Liver (tissue), 9 donors: Measurements from ENCODE around the gene NUBP1. TPM values are rescaled to one million over a fixed set of nuclear protein-coding genes. Genes with fewer than 3 reads are reported as not detected.
A peak's percentile ranks its signal among the peaks of the same experiment; 100 is the strongest.

ENCODE experiments used
- DNase-seq: peaks from one replicate; pipeline ENCODE4 v3.0.0-alpha.2; 2017; ENCODE audit warnings: low spot score
- H3K27ac ChIP-seq, 2 donors: one replicate each; pipeline ENCODE4 v1.7.0; 2013; ENCODE audit warnings: inconsistent platforms in 2 of 2, low read length in 2 of 2, control low read depth in 1 of 2, low read depth in 1 of 2, mild to moderate bottlenecking in 1 of 2
- H3K27me3 ChIP-seq, 4 donors: one replicate each; pipeline versions ENCODE4 v1.6.1 to v1.7.0; 2013; ENCODE audit warnings: low read length in 3 of 4, inconsistent platforms in 1 of 4, mild to moderate bottlenecking in 1 of 4, moderate library complexity in 1 of 4; ENCODE audit not compliant: control insufficient read depth in 4 of 4, insufficient read depth in 4 of 4
- H3K36me3 ChIP-seq, 4 donors: one replicate each; pipeline versions ENCODE4 v1.6.1 to v1.7.0; 2013; ENCODE audit warnings: low read length in 3 of 4, mild to moderate bottlenecking in 3 of 4, low read depth in 1 of 4, moderate library complexity in 1 of 4; ENCODE audit not compliant: control insufficient read depth in 4 of 4, insufficient read depth in 3 of 4
- H3K4me1 ChIP-seq, 4 donors: one replicate each; pipeline versions ENCODE4 v1.6.1 to v1.7.0; 2013; ENCODE audit warnings: low read length in 3 of 4, mild to moderate bottlenecking in 3 of 4, moderate library complexity in 1 of 4; ENCODE audit not compliant: control insufficient read depth in 4 of 4, insufficient read depth in 4 of 4
- H3K4me3 ChIP-seq, 3 donors: one replicate each; pipeline versions ENCODE4 v1.6.1 to v1.7.0; 2013; ENCODE audit warnings: low read length in 3 of 3, control low read depth in 1 of 3, low read depth in 1 of 3, mild to moderate bottlenecking in 1 of 3
- H3K9ac ChIP-seq, 2 donors: one replicate each; pipeline ENCODE4 v1.7.0; 2013; ENCODE audit warnings: low read length in 2 of 2, mild to moderate bottlenecking in 2 of 2, moderate library complexity in 2 of 2, control low read depth in 1 of 2, low read depth in 1 of 2
- H3K9me3 ChIP-seq, 4 donors: one replicate each; pipeline versions ENCODE4 v1.6.1 to v1.7.0; 2013; ENCODE audit warnings: low read length in 3 of 4; ENCODE audit not compliant: control insufficient read depth in 4 of 4
- ATF3 ChIP-seq: IDR thresholded peaks from 2 replicates; pipeline ENCODE4 v1.6.1; 2016; ENCODE audit warnings: antibody characterized with exemption
- CTCF ChIP-seq: fragments of 150-350 bp; IDR thresholded peaks from 2 replicates; pipeline ENCODE4 v1.5.1; 2017; ENCODE audit warnings: improper control_type of control experiment, low read depth, low read length; ENCODE audit not compliant: missing input control
- EGR1 ChIP-seq, 2 donors: IDR thresholded peaks; 2 replicates each; pipeline ENCODE4 v1.6.1; 2016 to 2018; ENCODE audit warnings: antibody characterized with exemption in 2 of 2, low read depth in 2 of 2
- FOXA1 ChIP-seq: IDR thresholded peaks from 2 replicates; pipeline ENCODE4 v1.6.1; 2016; ENCODE audit warnings: antibody characterized with exemption
- FOXA2 ChIP-seq: IDR thresholded peaks from 2 replicates; pipeline ENCODE4 v1.6.1; 2016; ENCODE audit warnings: antibody characterized with exemption
- GABPA ChIP-seq, 2 donors: IDR thresholded peaks in 1 of 2; conservative IDR thresholded peaks in 1 of 2; 2 replicates each; pipeline ENCODE4 v1.6.1; 2016; ENCODE audit warnings: antibody characterized with exemption in 2 of 2, mild to moderate bottlenecking in 1 of 2, moderate library complexity in 1 of 2
- HNF4A ChIP-seq, 2 donors: conservative IDR thresholded peaks; 2 replicates each; pipeline ENCODE4 v1.6.1; 2016; ENCODE audit warnings: antibody characterized with exemption in 2 of 2, mild to moderate bottlenecking in 2 of 2
- HNF4G ChIP-seq: IDR thresholded peaks from 2 replicates; pipeline ENCODE4 v1.6.1; 2016; ENCODE audit warnings: antibody characterized with exemption
- JUND ChIP-seq, 2 donors: IDR thresholded peaks; 2 replicates each; pipeline ENCODE4 v1.6.1; 2016; ENCODE audit warnings: antibody characterized with exemption in 2 of 2
- MAX ChIP-seq: IDR thresholded peaks from 2 replicates; pipeline ENCODE4 v1.6.1; 2016; ENCODE audit warnings: antibody characterized with exemption
- NR2F2 ChIP-seq: IDR thresholded peaks from 2 replicates; pipeline ENCODE4 v1.6.1; 2016; ENCODE audit warnings: antibody characterized with exemption
- RAD21 ChIP-seq, 2 donors: IDR thresholded peaks; 2 replicates each; pipeline ENCODE4 v1.6.1; 2016; ENCODE audit warnings: antibody characterized with exemption in 2 of 2, mild to moderate bottlenecking in 2 of 2
- REST ChIP-seq: IDR thresholded peaks from 2 replicates; pipeline ENCODE4 v1.6.1; 2016; ENCODE audit warnings: antibody characterized with exemption, mild to moderate bottlenecking
- RXRA ChIP-seq, 2 donors: IDR thresholded peaks; 2 replicates each; pipeline ENCODE4 v1.6.1; 2017 to 2018; ENCODE audit warnings: antibody characterized with exemption in 2 of 2, mild to moderate bottlenecking in 1 of 2
- SP1 ChIP-seq: IDR thresholded peaks from 2 replicates; pipeline ENCODE4 v1.6.1; 2018; ENCODE audit warnings: antibody characterized with exemption, mild to moderate bottlenecking
- TAF1 ChIP-seq: conservative IDR thresholded peaks from 2 replicates; pipeline ENCODE4 v1.6.1; 2016; ENCODE audit warnings: antibody characterized with exemption, mild to moderate bottlenecking
- YY1 ChIP-seq: IDR thresholded peaks from 2 replicates; pipeline ENCODE4 v1.6.1; 2016; ENCODE audit warnings: antibody characterized with exemption, mild to moderate bottlenecking
- ZBTB33 ChIP-seq: IDR thresholded peaks from 2 replicates; pipeline ENCODE4 v1.6.1; 2016; ENCODE audit warnings: antibody characterized with exemption
- WGBS: extraction: QIAGEN DNeasy Blood & Tissue Kit; methylation state at CpG from one replicate; pipeline ENCODE4 v1.1.7; 2013; 5-methylcytosine and 5-hydroxymethylcytosine counted together
- polyA plus RNA-seq, 2 donors: library from polyadenylated mRNA; stranded (reverse) in 1 of 2; unstranded in 1 of 2; fragments of 200-250 nt in 1 of 2; fragments of >200 nt in 1 of 2; fragmentation: Nextera tagmentation in 1 of 2; extraction: Ambion mirVana in 1 of 2; gene quantifications; one replicate each; pipeline versions ENCODE4 v1.2.1 to v1.2.3, GENCODE V29; 2013 to 2015
- total RNA-seq, 2 donors: library from RNA; depleted of rRNA; stranded (reverse); fragments of >200 nt; gene quantifications; one replicate each; pipeline ENCODE4 v1.2.3, GENCODE V29; 2014
- donor health status: healthy.
- donor health status: healthy.
- donor health status: healthy.
- donor health status: healthy.
- donor health status: healthy.

NUBP1 gene
- total and polyA plus RNA-seq, 4 donors, result 16.6 to 22.5 (median 20.3) TPM

- no peak for DNase-seq
- H3K27ac ChIP-seq, result no peak overlapping the region
- no peak overlapping the region for H3K4me3 ChIP-seq
- no peak overlapping the region for H3K9ac ChIP-seq
- no peaks in the 10 kb centered on the region for H3K36me3 ChIP-seq
- no peaks in the 10 kb centered on the region for H3K9me3 ChIP-seq
- TF ChIP-seq HNF4G, result no peak
- TF ChIP-seq JUND (IDR thresholded peaks at IDR 0.05), result peak in 1 of 2 donors; percentile 24
- WGBS, result 83% methylated on average over 19 of the region's 19 CpGs
- H3K4me1 ChIP-seq, result peaks cover 3 to 17% (median 12%) of the 10 kb centered on the region in 4 donors
- no peaks in the 10 kb centered on the region for H3K27me3 ChIP-seq
These were observed 14.3 kb upstream of the NUBP1 start for GRCh38 chr16:10729104-10730048.

- Histone ChIP-seq H3K27ac (no peak overlapping the region), H3K36me3 (no peaks in the 10 kb centered on the region), H3K9me3 (no peaks in the 10 kb centered on the region), H3K27me3 (no peaks in the 10 kb centered on the region), H3K9ac (no peak overlapping the region), H3K4me1 (peaks cover 3 to 21% (median 12%) of the 10 kb centered on the region in 4 donors), H3K4me3 (no peak overlapping the region)
- TF ChIP-seq NR2F2, result no peak
- TF ChIP-seq RXRA (IDR thresholded peaks at IDR 0.05), result no peak
- TF ChIP-seq JUND (IDR thresholded peaks at IDR 0.05), result no peak
- TF ChIP-seq CTCF, result no peak
- no peak for TF ChIP-seq FOXA2
- TF ChIP-seq FOXA1, result no peak
- no peak for TF ChIP-seq REST
- TF ChIP-seq RAD21 (IDR thresholded peaks at IDR 0.05), result no peak
- no peak for TF ChIP-seq SP1
- no peak for TF ChIP-seq HNF4A (conservative IDR thresholded peaks at IDR 0.05)
- no peak for TF ChIP-seq GABPA (IDR thresholded peaks at IDR 0.05 in 1 of 2, conservative IDR thresholded peaks at IDR 0.05 in 1 of 2)
- TF ChIP-seq TAF1, result no peak
- no peak for TF ChIP-seq HNF4G
- TF ChIP-seq MAX, result no peak
- no peak for TF ChIP-seq EGR1 (IDR thresholded peaks at IDR 0.05; ENCODE audit: low read depth in 2 of 2)
- no peak for TF ChIP-seq ATF3
- TF ChIP-seq ZBTB33, result no peak
- TF ChIP-seq YY1, result no peak
- 86% methylated on average over 7 of the region's 7 CpGs for WGBS
- no peak for DNase-seq
These were observed 11.9 kb upstream of the NUBP1 start for GRCh38 chr16:10731790-10732189.
